ENCODE measurements around the gene HPS5.
"Not testable (repeated sequence)": the region's sequence is repeated elsewhere in the genome, so short reads cannot be mapped to it uniquely, and the experiment has no call there.

Gene HPS5

DNA sequence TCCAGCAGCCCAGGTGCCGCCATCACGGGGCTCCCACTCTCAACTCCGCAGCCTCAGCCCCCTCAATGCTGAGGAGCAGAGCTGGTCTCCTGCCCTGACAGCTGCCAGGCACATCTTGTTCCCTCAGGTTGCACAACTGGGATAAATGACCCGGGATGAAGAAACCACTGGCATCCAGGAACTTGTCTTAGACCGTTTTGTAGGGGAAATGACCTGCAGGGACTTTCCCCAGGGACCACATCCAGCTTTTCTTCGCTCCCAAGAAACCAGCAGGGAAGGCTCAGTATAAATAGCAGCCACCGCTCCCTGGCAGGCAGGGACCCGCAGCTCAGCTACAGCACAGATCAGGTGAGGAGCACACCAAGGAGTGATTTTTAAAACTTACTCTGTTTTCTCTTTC, 56.0 kb downstream of the HPS5 start, which contains the start of gene SAA1:
TSS of gene SAA1 (plus strand) at position 316 of the 400 bp plus-strand sequence. CDS start 624 bp downstream, outside the sequence.
- Histone ChIP-seq H3K27me3 (ENCODE audit: insufficient read depth, low read depth, severe bottlenecking) (no peaks in the 10 kb centered on the region), H3K36me3 (no peaks in the 10 kb centered on the region), H3K27ac (no peak within 1 kb of the TSS), H3K4me3 (ENCODE audit: low read depth, low read length) (no peak within 1 kb of the TSS), H3K9me3 (ENCODE audit: severe bottlenecking) (no peaks in the 10 kb centered on the region)
- no peak for DNase-seq
- no peak for TF ChIP-seq CTCF (IDR thresholded peaks at IDR 0.05; ENCODE audit: low read depth, low read length)

- no peak for TF ChIP-seq CTCF (IDR thresholded peaks at IDR 0.05; ENCODE audit: low read depth, low read length)
- H3K27ac ChIP-seq = no peak overlapping the region
These were observed 57.0 kb downstream of the HPS5 start for GRCh38 chr11:18264677-18265555.

DNA sequence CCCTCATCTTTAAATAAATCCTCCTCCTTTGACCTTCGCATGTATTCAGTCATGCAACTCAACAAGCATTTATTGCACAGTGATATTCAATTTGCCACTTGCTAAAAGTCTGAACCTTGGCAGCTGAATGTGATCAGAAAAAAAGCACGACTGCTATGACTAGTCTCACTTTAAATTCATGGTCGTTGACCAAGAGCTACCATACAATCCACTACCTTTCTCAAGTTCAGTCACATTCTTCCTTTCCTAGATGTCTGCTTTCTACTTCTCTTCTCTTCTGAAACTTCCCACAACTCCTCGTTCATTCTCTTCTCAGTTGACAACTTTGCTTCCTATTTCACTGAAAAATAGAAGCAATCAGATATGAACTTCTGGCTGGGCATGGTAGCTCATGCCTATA, 57.9 kb downstream of the HPS5 start:
- no peak for TF ChIP-seq CTCF (IDR thresholded peaks at IDR 0.05; ENCODE audit: low read depth, low read length)
- no peaks in the 10 kb centered on the region for H3K9me3 ChIP-seq (ENCODE audit: severe bottlenecking)
- H3K36me3 ChIP-seq = no peaks in the 10 kb centered on the region
- no peaks in the 10 kb centered on the region for H3K27me3 ChIP-seq (ENCODE audit: insufficient read depth, low read depth, severe bottlenecking)
- H3K4me3 ChIP-seq (ENCODE audit: low read depth, low read length) = no peak overlapping the region
- H3K27ac ChIP-seq = no peak overlapping the region
- DNase-seq = no peak

More at GRCh38 chr11:18264677-18265555, 57.0 kb downstream of the HPS5 start:
- H3K27me3 ChIP-seq (ENCODE audit: insufficient read depth, low read depth, severe bottlenecking) = no peaks in the 10 kb centered on the region
- no peaks in the 10 kb centered on the region for H3K9me3 ChIP-seq (ENCODE audit: severe bottlenecking)
- no peak for DNase-seq
- H3K36me3 ChIP-seq = no peaks in the 10 kb centered on the region
- no peak overlapping the region for H3K4me3 ChIP-seq (ENCODE audit: low read depth, low read length)

DNA sequence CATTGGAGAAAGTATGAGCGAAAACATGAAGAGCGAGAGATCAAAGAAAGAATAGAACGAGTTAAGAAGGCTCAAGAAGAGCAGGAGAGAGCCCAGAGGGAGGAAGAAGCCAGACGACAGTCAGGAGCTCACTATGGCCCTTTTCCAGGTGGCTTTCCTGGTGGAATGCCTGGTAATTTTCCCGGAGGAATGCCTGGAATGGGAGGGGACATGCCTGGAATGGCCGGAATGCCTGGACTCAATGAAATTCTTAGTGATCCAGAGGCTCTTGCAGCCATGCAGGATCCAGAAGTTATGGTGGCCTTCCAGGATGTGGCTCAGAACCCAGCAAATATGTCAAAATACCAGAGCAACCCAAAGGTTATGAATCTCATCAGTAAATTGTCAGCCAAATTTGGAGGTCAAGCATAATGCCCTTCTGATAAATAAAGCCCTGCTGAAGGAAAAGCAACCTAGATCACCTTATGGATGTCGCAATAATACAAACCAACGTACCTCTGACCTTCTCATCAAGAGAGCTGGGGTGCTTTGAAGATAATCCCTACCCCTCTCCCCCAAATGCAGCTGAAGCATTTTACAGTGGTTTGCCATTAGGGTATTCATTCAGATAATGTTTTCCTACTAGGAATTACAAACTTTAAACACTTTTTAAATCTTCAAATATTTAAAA, 59.1 kb downstream of the HPS5 start:
- not testable (repeated sequence) for H3K36me3 ChIP-seq; H3K27me3 ChIP-seq (ENCODE audit: insufficient read depth, low read depth, severe bottlenecking); DNase-seq; H3K9me3 ChIP-seq (ENCODE audit: severe bottlenecking); H3K4me3 ChIP-seq (ENCODE audit: low read depth, low read length); H3K27ac ChIP-seq

DNA sequence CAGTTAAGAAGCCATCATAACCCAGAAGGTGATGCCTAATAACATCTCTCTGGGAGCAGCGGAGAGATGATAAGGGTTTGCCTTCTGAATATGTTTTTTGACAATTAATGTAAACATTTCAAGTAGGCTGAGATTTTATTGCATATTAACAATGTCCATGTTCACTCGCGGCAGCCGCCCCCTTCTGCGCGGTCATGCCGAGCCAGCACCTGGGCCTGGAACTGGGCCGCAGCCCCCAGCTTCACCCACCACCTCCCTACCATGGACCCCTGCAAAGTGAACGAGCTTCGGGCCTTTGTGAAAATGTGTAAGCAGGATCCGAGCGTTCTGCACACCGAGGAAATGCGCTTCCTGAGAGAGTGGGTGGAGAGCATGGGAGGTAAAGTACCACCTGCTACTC, 60.2 kb downstream of the HPS5 start:
- no peak for TF ChIP-seq CTCF (IDR thresholded peaks at IDR 0.05; ENCODE audit: low read depth, low read length)
- no peak overlapping the region for H3K27ac ChIP-seq
- no peaks in the 10 kb centered on the region for H3K36me3 ChIP-seq
- no peaks in the 10 kb centered on the region for H3K27me3 ChIP-seq (ENCODE audit: insufficient read depth, low read depth, severe bottlenecking)
- DNase-seq = no peak
- no peak overlapping the region for H3K4me3 ChIP-seq (ENCODE audit: low read depth, low read length)
- H3K9me3 ChIP-seq (ENCODE audit: severe bottlenecking) = no peaks in the 10 kb centered on the region

DNA sequence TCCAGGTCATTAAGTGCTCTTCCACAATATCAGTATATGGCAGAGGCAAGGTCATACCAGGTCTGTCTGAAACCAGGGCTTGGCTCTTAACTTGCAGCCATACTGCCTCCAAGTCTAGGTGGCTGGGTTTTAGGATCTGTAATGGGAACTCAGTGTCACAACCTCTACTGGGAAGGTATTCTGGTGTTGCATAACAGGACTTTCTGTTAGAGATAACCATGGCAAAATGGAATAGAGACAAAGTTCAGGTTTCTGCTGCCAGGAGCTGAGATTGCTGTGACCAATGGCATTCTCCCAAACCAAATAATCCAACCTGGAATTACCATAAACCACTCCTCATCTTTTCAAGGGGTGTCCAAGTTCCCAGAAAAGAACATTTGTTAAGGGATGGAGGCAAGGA, 62.7 kb downstream of the HPS5 start:
- no peak for TF ChIP-seq CTCF (IDR thresholded peaks at IDR 0.05; ENCODE audit: low read depth, low read length)
- H3K9me3 ChIP-seq (ENCODE audit: severe bottlenecking) = no peaks in the 10 kb centered on the region
- no peaks in the 10 kb centered on the region for H3K36me3 ChIP-seq
- H3K4me3 ChIP-seq (ENCODE audit: low read depth, low read length) = no peak overlapping the region
- H3K27ac ChIP-seq = no peak overlapping the region
- no peaks in the 10 kb centered on the region for H3K27me3 ChIP-seq (ENCODE audit: insufficient read depth, low read depth, severe bottlenecking)
- no peak for DNase-seq
